Cardiac fibroblast (primary cell): ENCODE measurements around the gene INTS1.
A peak's percentile ranks its signal among the peaks of the same experiment; 100 is the strongest.
"Not testable (repeated sequence)": the region's sequence is repeated elsewhere in the genome, so short reads cannot be mapped to it uniquely, and the experiment has no call there.

Experiments used
- DNase-seq, 2 donors: peaks; one replicate each; pipeline versions ENCODE4 v3.0.0 to v3.0.0-alpha.2; 2010; ENCODE audit warnings: low read depth in 2 of 2
- H3K4me3 ChIP-seq, 2 donors: replicated peaks in 1 of 2; 1 replicate in 1 of 2; 2 replicates in 1 of 2; pipeline ENCODE4 v1.5.1; 2011; ENCODE audit warnings: low read depth in 2 of 2, low read length in 2 of 2, mild to moderate bottlenecking in 2 of 2, moderate library complexity in 1 of 2
- TF ChIP-seq, protein P1 (sequence below): IDR thresholded peaks from one replicate; pipeline ENCODE4 v1.5.1; 2011; ENCODE audit warnings: low read depth, mild to moderate bottlenecking, low read length, inconsistent platforms

INTS1 gene

DNA sequence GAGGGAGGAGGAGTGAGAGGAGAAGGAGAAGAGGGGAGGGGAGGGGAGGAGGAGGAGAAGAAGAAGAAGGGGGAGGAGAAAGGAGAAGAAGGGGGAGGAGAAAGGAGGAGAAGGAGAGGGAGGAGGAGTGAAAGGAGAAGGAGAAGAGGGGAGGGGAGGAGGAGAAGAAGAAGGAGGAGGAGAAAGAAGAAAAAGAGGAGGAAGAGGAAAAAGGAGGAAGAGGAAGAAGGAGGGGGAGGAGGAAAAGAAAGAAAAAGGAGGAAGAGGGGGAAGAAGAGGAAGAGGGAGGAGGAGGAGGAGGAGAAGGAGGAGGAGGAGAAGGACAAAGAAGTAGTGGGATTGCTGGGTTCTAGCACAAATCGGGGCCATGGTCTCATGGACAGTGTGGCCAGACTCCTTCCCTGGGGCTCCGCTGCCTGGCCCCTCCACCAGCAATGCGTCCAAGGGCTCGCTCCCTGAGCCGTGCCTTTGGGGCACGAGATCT is 22.1 kb upstream of the INTS1 start:
- no peak overlapping the region for H3K4me3 ChIP-seq
- TF ChIP-seq, protein P1, sequence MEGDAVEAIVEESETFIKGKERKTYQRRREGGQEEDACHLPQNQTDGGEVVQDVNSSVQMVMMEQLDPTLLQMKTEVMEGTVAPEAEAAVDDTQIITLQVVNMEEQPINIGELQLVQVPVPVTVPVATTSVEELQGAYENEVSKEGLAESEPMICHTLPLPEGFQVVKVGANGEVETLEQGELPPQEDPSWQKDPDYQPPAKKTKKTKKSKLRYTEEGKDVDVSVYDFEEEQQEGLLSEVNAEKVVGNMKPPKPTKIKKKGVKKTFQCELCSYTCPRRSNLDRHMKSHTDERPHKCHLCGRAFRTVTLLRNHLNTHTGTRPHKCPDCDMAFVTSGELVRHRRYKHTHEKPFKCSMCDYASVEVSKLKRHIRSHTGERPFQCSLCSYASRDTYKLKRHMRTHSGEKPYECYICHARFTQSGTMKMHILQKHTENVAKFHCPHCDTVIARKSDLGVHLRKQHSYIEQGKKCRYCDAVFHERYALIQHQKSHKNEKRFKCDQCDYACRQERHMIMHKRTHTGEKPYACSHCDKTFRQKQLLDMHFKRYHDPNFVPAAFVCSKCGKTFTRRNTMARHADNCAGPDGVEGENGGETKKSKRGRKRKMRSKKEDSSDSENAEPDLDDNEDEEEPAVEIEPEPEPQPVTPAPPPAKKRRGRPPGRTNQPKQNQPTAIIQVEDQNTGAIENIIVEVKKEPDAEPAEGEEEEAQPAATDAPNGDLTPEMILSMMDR: no peak
- no peak for DNase-seq

DNA sequence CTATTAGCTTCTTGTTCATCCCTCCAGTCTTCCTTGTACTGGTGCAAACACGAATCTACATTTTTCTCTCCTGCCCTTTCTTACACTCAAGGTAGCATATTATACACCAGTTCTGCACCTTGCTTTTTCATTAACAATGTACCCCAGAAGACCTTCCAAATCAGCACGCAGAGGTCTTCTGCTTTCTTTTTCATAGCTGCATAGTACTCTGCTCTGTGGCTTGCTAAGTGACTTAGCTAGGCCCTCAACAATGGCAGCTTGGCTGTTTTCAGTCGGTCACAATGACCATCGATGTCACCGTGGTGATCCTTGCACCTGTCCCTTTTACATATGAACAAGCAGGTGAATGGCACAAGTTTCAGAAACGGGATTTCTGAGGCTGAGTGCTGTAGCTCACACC is 21.2 kb upstream of the INTS1 start:
- H3K4me3 ChIP-seq: no peak overlapping the region
- no peak for DNase-seq
- TF ChIP-seq, protein P1: no peak

DNA sequence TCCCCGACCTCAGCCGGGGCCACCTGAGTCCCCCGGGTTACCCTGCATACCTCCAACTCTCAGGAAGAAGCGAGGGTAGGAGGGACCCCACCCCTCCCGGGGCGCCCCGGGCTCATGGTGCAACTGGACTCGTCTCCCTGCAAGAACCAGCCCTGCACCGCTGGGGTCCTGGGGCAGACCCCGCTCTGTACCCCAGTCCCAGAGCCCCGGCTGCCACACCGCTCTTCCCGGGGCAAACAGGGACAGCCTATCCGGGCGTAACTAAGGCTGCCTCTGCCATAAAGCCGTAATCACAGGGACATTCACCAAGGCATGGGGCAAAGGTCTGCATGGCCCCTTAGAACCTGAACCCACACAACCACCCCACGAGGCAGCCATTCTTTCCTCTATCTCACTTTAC is 19.7 kb upstream of the INTS1 start:
- DNase-seq: no peak
- H3K4me3 ChIP-seq: no peak overlapping the region
- TF ChIP-seq, protein P1: no peak

DNA sequence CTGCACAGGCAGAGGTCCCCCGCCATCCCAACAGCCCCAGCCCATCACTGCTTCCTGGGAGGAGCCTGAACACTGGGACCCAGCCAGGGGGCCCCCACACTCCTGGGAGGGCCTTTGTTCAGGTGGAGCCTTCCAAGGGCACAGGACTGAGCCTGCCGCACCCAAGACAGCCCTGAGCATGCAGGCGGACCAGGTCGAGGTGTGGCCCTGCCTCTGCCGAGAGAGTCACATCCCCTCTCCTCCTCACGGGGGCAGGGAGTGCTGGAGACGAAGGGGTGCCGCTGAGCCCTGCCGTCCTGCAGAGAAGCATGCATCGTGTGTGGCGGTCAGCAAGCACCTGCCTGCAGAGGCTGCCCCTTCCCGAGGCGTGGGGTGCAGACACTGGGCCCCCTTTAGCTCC is 19.0 kb upstream of the INTS1 start:
- TF ChIP-seq, protein P1: no peak
- no peak for DNase-seq
- H3K4me3 ChIP-seq: no peak overlapping the region

DNA sequence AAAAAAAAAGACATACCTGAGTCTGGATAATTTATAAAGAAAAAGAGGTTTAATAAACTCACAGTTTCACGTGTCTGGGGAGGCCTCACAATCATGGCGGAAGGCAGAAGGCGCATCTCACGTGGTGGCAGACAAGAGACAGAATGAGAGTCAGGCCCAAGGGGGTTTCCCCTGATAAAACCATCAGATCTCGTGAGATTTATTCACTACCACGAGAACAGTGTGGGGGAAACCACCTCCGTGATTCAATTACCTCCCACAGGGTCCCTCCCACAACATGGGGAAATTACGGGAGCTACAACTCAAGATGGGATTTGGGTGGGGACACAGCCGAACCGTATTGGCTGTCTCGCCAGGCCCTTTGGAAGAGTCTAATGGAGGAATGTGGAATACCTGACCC is 17.3 kb upstream of the INTS1 start:
- TF ChIP-seq, protein P1: no peak
- H3K4me3 ChIP-seq: no peak overlapping the region
- no peak for DNase-seq

DNA sequence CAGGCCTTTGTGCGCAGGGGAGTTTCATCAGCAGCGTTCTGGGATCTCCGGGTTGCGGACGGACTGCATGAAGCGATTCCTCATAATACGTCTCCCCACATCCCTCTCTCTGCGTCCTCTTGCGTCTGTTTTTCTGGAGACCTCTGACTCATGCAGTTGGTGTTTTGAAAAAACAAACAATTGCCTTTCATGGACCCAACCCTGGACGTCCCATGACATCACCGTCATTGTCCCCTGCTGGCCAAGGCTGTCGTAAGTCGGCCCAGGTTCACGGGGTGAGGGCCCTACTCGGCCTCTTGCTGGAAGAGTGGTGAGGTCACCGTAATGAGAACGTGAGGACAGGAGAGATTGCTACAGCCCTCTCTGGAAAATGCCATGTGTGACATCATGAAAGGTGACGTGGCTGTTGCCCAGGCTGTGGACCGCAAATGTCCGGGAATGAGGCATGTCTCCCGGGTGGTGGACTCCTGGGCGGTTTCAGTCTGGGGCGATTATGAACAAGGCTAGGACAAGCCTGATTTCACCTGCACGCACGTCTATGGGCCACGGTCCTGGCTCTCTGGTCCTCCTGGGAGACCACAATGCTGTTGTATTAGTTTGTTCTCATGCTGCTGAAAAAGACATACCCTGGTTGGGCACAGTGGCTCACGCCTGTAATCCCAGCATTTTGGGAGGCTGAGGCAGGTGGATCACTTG is 16.5 kb upstream of the INTS1 start:
- H3K4me3 ChIP-seq: no peak overlapping the region
- peak; percentile 69 to 98 for DNase-seq
- TF ChIP-seq, protein P1: no peak

DNA sequence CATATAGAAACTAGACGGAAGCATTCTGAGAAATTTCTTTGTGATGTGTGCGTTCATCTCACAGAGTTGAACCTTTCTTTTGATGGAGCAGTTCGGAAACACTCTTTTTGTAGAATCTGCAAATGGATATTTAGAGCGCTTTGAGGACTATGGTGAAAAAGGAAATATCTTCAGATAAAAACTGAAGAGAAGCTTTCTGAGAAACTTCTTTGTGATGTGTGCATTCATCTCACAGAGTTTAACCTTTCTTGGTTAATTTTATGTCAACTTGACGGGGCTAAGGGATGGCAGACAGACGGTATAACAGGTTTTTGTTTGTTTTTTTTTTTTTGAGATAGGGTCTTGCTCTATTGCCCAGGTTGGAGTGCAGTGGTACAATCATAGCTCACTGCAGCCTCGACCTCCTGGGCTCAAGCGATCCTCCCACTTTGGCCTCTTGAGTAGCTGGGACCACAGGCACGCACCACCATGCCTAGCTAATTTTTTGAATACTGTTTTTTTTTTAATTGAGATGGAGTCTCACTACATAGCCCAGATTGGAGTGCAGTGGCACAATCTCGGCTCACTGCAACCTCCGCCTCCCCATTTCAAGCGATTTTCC is 15.2 kb upstream of the INTS1 start:
- H3K4me3 ChIP-seq: not testable (repeated sequence)

More for the DNA sequence above, 15.2 kb upstream of the INTS1 start:
- DNase-seq: not testable (repeated sequence)
